K562 (cell line): ENCODE results near the gene TIFAB. TPM values are rescaled to one million over a fixed set of nuclear protein-coding genes. Genes with fewer than 3 reads are reported as not detected.

Experiments used
- ARHGAP35 ChIP-seq: fragments of 450-650 bp; IDR thresholded peaks from 2 replicates; pipeline ENCODE4 v1.6.1; 2018; ENCODE audit not compliant: partially characterized antibody
- FOXJ3 ChIP-seq: sonication (generic); formaldehyde crosslinking; IDR thresholded peaks from 2 replicates; pipeline ENCODE4 v1.4.0; 2020; ENCODE audit warnings: mild to moderate bottlenecking, missing genetic modification reagents
- HCFC1 ChIP-seq: IDR thresholded peaks from 2 replicates; pipeline ENCODE4 v1.6.1; 2012; ENCODE audit warnings: low read depth, low read length, improper control_type of control experiment
- JUND ChIP-seq, 2 experiments: IDR thresholded peaks; 2 replicates in 1 of 2; 3 replicates in 1 of 2; pipeline ENCODE4 v1.6.1; 2011; ENCODE audit warnings: borderline replicate concordance in 2 of 2, low read depth in 2 of 2, low read length in 2 of 2, improper control_type of control experiment in 1 of 2, missing biosample characterization in 1 of 2, missing genetic modification characterization in 1 of 2, missing genetic modification reagents in 1 of 2
- RHOXF2B ChIP-seq: fragments of 250-450 bp; sonication (Bioruptor Pico); conservative IDR thresholded peaks from 2 replicates; pipeline ENCODE4 v1.5.1; 2021
- SMAD4 ChIP-seq: fragments of 250-450 bp; sonication (Bioruptor Pico); conservative IDR thresholded peaks from 2 replicates; pipeline ENCODE4 v1.8.0; 2021; ENCODE audit warnings: inconsistent platforms, mild to moderate bottlenecking, moderate library complexity
- SNRNP70 ChIP-seq: fragments of 200-400 bp; formaldehyde crosslinking; optimal IDR thresholded peaks from 2 replicates; pipeline ENCODE3; 2017; ENCODE audit warnings: low read depth, low read length
- TOE1 ChIP-seq, 2 experiments: fragments of 450-650 bp in 1 of 2; sonication (generic) in 1 of 2; formaldehyde crosslinking in 1 of 2; IDR thresholded peaks; 2 replicates each; pipeline versions ENCODE4 v1.7.1 to v1.8.0; 2016 to 2022; ENCODE audit warnings: borderline replicate concordance in 2 of 2, mild to moderate bottlenecking in 2 of 2, antibody characterized with exemption in 1 of 2, inconsistent platforms in 1 of 2, low read depth in 1 of 2, missing genetic modification reagents in 1 of 2, moderate library complexity in 1 of 2
- ZNF311 ChIP-seq: fragments of 250-450 bp; sonication (Bioruptor Pico); IDR thresholded peaks from 2 replicates; pipeline ENCODE4 v1.4.0; 2020; ENCODE audit warnings: mild to moderate bottlenecking, moderate library complexity
- ZNF699 ChIP-seq: fragments of 250-450 bp; sonication (Bioruptor Pico); IDR thresholded peaks from 2 replicates; pipeline ENCODE4 v1.8.0; 2021; ENCODE audit warnings: mild to moderate bottlenecking, moderate library complexity; ENCODE audit not compliant: insufficient replicate concordance
- polyA plus RNA-seq, 8 experiments: library from polyadenylated mRNA; depleted of rRNA in 4 of 8; stranded (reverse) in 5 of 8; unstranded in 3 of 8; fragments of >200 nt; fragmentation: Nextera tagmentation in 2 of 8; fragmentation: Illumina TruSeq in 1 of 8; extraction: Ambion mirVana in 2 of 8; extraction: Trizol in 1 of 8; gene quantifications; 2 replicates each; pipeline versions ENCODE4 v1.2.1 to v1.2.3, GENCODE V29; 2011 to 2014; ENCODE audit warnings: inconsistent platforms in 1 of 8, missing spikeins in 1 of 8
- total RNA-seq, 7 experiments: library from RNA; depleted of rRNA in 6 of 7; stranded (reverse); fragments of >200 nt in 6 of 7; fragmentation: Illumina TruSeq in 2 of 7; extraction: Trizol in 2 of 7; gene quantifications; 2 replicates each; pipeline versions ENCODE4 v1.2.1 to v1.2.3, GENCODE V29; 2011 to 2021; ENCODE audit warnings: low replicate concordance in 1 of 7
- TF ChIP-seq, protein P1 (sequence below): fragments of 200-800 bp; sonication (Bioruptor generic); IDR thresholded peaks from 2 replicates; pipeline ENCODE4 v1.6.1; 2017; ENCODE audit warnings: missing genetic modification characterization, missing compliant biosample characterization
- TF ChIP-seq, protein P2 (sequence below): sonication (generic); formaldehyde crosslinking; IDR thresholded peaks from 2 replicates; pipeline ENCODE4 v1.8.0; 2022; ENCODE audit warnings: mild to moderate bottlenecking, missing genetic modification reagents
- TF ChIP-seq, protein P3 (sequence below): fragments of 450-650 bp; formaldehyde crosslinking; conservative IDR thresholded peaks from 2 replicates; pipeline ENCODE4 v1.4.0; 2022; ENCODE audit warnings: mild to moderate bottlenecking, missing genetic modification characterization
- TF ChIP-seq, protein P4 (sequence below): sonication (generic); formaldehyde crosslinking; IDR thresholded peaks from 2 replicates; pipeline ENCODE4 v1.8.0; 2022; ENCODE audit warnings: missing genetic modification reagents, mild to moderate bottlenecking, moderate library complexity, borderline replicate concordance

TIFAB gene
- total and polyA plus RNA-seq, 9 of the 15 experiments (the other 6 are each of a cell fraction or from before 2014, with no cell fraction given), result not detected

DNA sequence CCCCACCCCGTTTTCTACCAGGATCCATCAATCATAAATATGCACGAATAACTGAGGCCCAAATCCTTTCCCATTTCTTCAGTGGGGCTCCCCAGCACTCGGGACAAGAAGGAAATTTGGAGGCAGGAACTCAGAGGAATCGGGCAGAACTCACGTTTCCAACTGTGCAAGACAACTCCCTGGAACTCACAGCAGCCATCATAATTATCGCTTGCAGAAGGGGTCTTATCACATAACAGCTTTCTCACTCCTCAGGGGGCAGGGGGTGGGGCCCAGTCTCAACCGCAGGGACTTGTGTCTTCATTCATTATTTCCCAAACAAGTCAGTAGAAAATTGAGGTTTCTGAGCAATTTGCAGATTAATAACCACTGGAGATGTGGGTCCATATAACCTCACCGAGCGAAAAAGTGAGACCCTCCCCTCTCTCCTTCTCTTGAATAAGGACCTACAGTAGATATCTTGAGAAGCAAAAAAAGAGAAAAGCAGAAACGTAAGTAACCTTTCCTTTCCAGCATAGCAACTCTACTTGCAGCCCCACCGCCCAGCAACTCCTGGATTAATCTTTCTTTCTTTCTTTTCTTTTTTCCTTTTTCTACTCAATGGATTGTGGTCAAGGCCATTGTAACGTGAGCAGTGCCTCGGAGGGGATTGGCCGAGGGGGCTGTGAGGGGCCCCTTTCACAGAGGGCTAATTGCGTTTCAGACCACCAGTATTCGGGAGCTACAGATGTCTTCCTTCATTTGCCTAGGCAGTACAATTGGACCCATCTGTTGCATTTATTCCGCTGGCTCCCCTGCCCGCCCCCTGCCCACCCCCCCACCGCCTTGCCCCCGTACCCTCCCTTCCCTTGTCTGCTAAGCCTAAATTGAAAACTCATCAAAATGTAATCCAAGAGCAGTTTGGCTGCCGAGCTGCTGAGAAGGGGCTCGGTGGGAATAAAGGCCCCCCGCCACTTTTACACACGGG, 24.7 kb upstream of the TIFAB start (continued):
- TF ChIP-seq, protein P1, sequence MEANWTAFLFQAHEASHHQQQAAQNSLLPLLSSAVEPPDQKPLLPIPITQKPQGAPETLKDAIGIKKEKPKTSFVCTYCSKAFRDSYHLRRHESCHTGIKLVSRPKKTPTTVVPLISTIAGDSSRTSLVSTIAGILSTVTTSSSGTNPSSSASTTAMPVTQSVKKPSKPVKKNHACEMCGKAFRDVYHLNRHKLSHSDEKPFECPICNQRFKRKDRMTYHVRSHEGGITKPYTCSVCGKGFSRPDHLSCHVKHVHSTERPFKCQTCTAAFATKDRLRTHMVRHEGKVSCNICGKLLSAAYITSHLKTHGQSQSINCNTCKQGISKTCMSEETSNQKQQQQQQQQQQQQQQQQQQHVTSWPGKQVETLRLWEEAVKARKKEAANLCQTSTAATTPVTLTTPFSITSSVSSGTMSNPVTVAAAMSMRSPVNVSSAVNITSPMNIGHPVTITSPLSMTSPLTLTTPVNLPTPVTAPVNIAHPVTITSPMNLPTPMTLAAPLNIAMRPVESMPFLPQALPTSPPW (CRISPR knock-in tag), result peak; percentile 36; the same call in 1 of the 2 replicates
- no peak for TF ChIP-seq ARHGAP35
- TF ChIP-seq ZNF699, result no peak
- TF ChIP-seq SMAD4 (CRISPR knock-in tag), result no peak
- TF ChIP-seq SNRNP70, result no peak
- no peak for TF ChIP-seq HCFC1
- TF ChIP-seq ZNF311 (CRISPR knock-in tag), result no peak
- TF ChIP-seq, protein P2, sequence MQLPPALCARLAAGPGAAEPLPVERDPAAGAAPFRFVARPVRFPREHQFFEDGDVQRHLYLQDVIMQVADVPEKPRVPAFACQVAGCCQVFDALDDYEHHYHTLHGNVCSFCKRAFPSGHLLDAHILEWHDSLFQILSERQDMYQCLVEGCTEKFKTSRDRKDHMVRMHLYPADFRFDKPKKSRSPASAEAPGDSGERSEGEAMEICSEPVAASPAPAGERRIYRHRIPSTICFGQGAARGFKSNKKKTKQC (CRISPR knock-in tag), result no peak
- no peak for TF ChIP-seq TOE1 (IDR thresholded peaks at IDR 0.05; ENCODE audit: borderline replicate concordance)
- TF ChIP-seq TOE1 (CRISPR knock-in tag; IDR thresholded peaks at IDR 0.05; ENCODE audit: borderline replicate concordance, low read depth), result no peak
- TF ChIP-seq FOXJ3 (CRISPR knock-in tag), result no peak
- no peak for TF ChIP-seq RHOXF2B (CRISPR knock-in tag)
- TF ChIP-seq JUND (IDR thresholded peaks at IDR 0.05; ENCODE audit: borderline replicate concordance, low read depth, low read length), result no peak; the same call in 1 of the 2 replicates
- TF ChIP-seq JUND (tag; IDR thresholded peaks at IDR 0.05; ENCODE audit: borderline replicate concordance, low read depth, low read length), result no peak
- TF ChIP-seq, protein P3, sequence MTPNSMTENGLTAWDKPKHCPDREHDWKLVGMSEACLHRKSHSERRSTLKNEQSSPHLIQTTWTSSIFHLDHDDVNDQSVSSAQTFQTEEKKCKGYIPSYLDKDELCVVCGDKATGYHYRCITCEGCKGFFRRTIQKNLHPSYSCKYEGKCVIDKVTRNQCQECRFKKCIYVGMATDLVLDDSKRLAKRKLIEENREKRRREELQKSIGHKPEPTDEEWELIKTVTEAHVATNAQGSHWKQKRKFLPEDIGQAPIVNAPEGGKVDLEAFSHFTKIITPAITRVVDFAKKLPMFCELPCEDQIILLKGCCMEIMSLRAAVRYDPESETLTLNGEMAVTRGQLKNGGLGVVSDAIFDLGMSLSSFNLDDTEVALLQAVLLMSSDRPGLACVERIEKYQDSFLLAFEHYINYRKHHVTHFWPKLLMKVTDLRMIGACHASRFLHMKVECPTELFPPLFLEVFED (CRISPR knock-in tag), result no peak
- TF ChIP-seq, protein P4, sequence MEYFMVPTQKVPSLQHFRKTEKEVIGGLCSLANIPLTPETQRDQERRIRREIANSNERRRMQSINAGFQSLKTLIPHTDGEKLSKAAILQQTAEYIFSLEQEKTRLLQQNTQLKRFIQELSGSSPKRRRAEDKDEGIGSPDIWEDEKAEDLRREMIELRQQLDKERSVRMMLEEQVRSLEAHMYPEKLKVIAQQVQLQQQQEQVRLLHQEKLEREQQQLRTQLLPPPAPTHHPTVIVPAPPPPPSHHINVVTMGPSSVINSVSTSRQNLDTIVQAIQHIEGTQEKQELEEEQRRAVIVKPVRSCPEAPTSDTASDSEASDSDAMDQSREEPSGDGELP (CRISPR knock-in tag), result peak; percentile 32; the same call in 1 of the 2 replicates
- TF ChIP-seq, all 486 proteins: peak for 29
